Duodenal mucosa (tissue), 2 donors: ENCODE results near the gene C3orf18.
A peak's percentile ranks its signal among the peaks of the same experiment; 100 is the strongest.

ENCODE experiments used
- H3K27ac ChIP-seq: one replicate; pipeline ENCODE4 v1.7.0; 2013; ENCODE audit warnings: low read depth, low read length
- H3K27me3 ChIP-seq, 2 donors: one replicate each; pipeline ENCODE4 v1.7.0; 2013; ENCODE audit warnings: low read length in 2 of 2, control low read depth in 1 of 2; ENCODE audit not compliant: insufficient read depth in 2 of 2, control insufficient read depth in 1 of 2
- H3K36me3 ChIP-seq, 2 donors: one replicate each; pipeline ENCODE4 v1.7.0; 2013; ENCODE audit warnings: low read length in 2 of 2, control low read depth in 1 of 2; ENCODE audit not compliant: insufficient read depth in 2 of 2, control insufficient read depth in 1 of 2
- H3K4me1 ChIP-seq, 2 donors: one replicate each; pipeline ENCODE4 v1.7.0; 2013; ENCODE audit warnings: low read length in 2 of 2, control low read depth in 1 of 2; ENCODE audit not compliant: insufficient read depth in 2 of 2, control insufficient read depth in 1 of 2
- H3K4me3 ChIP-seq, 2 donors: one replicate each; pipeline ENCODE4 v1.7.0; 2013; ENCODE audit warnings: low read length in 2 of 2, low read depth in 1 of 2
- H3K9ac ChIP-seq, 2 donors: one replicate each; pipeline ENCODE4 v1.7.0; 2013; ENCODE audit warnings: low read length in 2 of 2, low read depth in 1 of 2
- H3K9me3 ChIP-seq, 2 donors: one replicate each; pipeline ENCODE4 v1.7.0; 2013; ENCODE audit warnings: low read length in 2 of 2, control low read depth in 1 of 2; ENCODE audit not compliant: control insufficient read depth in 1 of 2

The C3orf18 gene

DNA sequence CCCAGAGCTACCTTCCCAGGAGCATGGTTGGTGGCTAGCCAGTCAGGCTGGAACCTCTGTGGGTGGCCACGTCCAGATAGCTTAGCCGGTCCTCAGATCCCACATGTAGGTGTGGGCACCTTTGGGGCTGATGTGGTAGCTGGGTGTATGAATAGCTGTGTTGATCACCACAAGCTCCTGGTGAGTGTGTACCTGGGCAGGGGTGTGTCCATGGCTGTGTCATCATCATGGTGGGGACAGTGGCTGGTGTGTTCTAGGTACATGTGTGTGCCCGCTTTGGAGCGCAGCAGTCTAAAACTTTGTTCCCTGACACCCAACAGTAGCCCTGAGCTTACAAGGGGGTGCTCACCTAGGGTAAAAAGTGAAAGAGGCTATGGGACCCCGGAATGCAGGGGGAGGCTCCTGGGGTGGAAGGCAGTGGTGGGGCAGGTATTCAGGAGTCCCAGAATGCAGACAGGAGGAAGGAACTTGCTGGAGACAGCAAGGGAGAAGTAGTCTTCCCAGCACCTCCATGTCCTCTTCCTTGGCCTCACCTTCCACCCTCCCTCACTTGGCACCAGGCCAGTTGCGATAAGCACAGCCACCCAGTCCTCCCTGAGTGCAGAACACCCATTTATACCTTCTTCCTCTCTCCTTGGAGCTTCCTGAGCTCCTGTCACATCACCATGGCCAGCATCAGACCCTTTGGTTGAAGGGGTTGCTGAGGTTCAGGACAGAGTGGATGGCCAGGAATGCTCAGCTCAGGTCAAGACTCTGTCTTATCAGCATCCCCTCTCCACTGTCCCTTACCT lies 42.8 kb upstream of the C3orf18 start:
- Histone ChIP-seq H3K4me3 (peak overlapping the region; percentile 89 to 92), H3K27me3 (no peaks in the 10 kb centered on the region), H3K9ac (peak overlapping the region; percentile 88 to 97), H3K36me3 (peaks cover 24 to 34% of the 10 kb centered on the region in 2 donors), H3K27ac (peak overlapping the region; percentile 89), H3K4me1 (peaks cover 62 to 70% of the 10 kb centered on the region in 2 donors), H3K9me3 (no peaks in the 10 kb centered on the region)

DNA sequence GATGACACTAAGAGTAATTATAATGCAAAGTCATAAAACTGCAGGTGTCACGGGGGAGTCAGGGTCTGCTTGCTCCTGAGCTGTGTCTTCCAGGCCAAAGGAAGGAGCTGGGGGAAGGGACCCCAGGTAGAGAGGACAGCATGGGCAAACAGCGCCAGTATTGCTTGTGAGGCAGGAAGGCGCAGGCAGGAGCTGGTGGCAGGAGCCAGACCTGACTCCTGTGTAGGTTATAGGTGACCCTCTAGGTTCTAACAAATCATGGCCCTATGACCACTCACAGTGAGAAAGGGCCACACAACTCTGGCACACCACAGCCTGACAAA lies 42.2 kb upstream of the C3orf18 start:
- Histone ChIP-seq H3K9ac (peak overlapping the region; percentile 88 to 97), H3K4me3 (peak overlapping the region; percentile 89 to 92), H3K36me3 (peaks cover 28 to 40% of the 10 kb centered on the region in 2 donors), H3K27ac (peak overlapping the region; percentile 37), H3K4me1 (peaks cover 67 to 74% of the 10 kb centered on the region in 2 donors), H3K9me3 (no peaks in the 10 kb centered on the region), H3K27me3 (no peaks in the 10 kb centered on the region)

DNA sequence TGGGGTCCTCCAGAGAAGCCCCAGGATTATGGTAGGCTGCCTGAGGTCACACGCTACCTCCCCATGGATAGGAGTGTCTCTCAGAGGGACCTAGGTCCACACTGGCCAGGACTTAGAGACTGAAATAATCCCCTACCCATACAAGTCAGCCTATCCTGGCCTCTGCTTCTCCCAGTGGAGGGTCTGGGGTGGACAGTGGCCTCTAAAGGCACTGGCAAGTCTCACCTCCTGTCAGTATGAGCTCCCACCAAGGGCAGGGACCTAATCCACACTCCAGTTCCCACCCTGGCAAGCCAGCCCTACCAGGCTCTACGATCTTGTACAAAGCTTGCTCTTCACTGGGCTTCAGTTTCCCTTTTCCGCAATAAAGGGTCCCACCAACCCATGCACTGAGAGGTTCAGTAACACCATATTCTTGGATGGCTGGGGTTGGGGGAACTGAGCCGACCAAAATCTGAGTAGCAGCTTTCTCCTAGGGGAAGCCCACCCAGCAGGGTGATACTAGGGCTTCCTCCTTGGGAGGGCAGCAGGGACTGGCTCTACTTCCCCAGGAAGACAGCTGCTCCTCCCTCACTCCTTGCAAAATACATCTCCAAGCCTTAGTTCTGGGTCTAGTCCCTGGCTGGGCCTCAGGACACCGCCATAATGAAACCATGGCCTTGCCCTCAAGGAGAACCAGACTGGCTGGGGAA lies 41.7 kb upstream of the C3orf18 start:
- Histone ChIP-seq H3K36me3 (peaks cover 32 to 44% of the 10 kb centered on the region in 2 donors), H3K4me3 (peak overlapping the region; percentile 89 to 92), H3K27me3 (no peaks in the 10 kb centered on the region), H3K9me3 (no peaks in the 10 kb centered on the region), H3K9ac (peak overlapping the region; percentile 88 to 97), H3K27ac (peak overlapping the region; percentile 37), H3K4me1 (peaks cover 71 to 77% of the 10 kb centered on the region in 2 donors)

DNA sequence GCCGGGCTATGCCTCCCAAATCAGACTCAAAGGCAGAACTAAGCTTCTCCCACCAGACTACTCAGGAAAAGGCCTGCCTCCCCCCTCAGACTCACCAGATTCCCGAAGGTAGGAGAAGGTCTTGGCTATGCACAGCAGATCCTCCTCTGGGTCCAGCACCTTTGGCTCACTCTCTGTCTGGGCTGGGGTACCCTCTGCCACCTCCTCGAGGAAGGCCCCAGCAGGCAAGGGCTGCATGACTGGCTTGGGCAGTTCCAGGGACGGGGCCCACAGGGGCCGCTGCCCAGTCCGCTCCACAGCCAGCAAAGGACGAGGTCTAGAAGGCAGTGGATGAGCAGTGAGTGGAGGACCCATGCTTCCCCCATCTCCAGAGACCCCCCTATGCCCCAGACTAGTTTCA lies 40.7 kb upstream of the C3orf18 start:
- no peaks in the 10 kb centered on the region for H3K9me3 ChIP-seq
- H3K27me3 ChIP-seq, result no peaks in the 10 kb centered on the region
- H3K9ac ChIP-seq, result peak overlapping the region; percentile 26 to 88
- peak overlapping the region; percentile 89 to 92 for H3K4me3 ChIP-seq
- peaks cover 71 to 78% of the 10 kb centered on the region in 2 donors for H3K4me1 ChIP-seq
- H3K27ac ChIP-seq, result no peak overlapping the region
- H3K36me3 ChIP-seq, result peaks cover 32 to 47% of the 10 kb centered on the region in 2 donors

DNA sequence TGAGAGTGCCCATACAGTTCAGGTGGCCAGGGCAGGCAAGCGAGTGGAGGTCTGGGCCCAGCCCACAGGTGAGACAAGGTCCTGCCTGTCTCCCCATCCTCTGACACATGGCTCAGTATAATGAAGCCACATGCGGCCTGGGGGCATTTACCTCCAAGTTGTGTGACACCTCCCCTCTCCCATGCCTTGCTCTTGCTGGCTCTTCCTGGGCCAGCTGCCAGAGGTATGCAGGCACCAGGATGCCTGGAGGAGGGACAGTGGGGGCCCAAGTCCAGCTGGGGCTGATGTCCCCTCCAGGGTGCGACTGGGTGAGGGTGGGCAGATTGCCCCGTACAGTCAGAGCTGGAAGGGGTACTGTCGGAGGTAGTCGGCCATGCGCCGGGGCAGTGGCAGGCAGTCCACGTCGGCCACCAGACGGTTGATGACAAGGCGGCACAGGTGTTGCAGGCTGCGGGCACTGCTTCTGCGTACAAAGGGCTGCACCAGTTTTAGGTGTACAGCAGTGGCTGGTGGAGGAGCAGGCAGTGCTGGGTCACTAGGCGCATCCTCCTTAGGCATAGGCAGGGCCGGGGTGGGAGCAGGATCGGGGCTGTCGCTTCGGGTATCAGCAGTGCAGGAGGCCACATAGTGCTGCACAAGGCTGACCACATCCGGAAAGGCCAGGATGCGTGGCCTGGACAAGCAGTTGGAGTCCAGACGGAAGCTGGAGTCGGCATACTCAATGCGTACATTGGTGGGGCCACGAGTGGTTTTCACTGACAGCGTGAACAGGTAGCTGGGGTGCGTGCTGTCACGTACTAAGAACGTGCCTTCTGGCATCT lies 39.9 kb upstream of the C3orf18 start:
- Histone ChIP-seq H3K9me3 (no peaks in the 10 kb centered on the region), H3K4me1 (peaks cover 73 to 79% of the 10 kb centered on the region in 2 donors), H3K4me3 (peak overlapping the region in 1 of 2 donors; percentile 92), H3K36me3 (peaks cover 32 to 47% of the 10 kb centered on the region in 2 donors), H3K9ac (peak overlapping the region in 1 of 2 donors; percentile 30), H3K27me3 (no peaks in the 10 kb centered on the region), H3K27ac (no peak overlapping the region)

DNA sequence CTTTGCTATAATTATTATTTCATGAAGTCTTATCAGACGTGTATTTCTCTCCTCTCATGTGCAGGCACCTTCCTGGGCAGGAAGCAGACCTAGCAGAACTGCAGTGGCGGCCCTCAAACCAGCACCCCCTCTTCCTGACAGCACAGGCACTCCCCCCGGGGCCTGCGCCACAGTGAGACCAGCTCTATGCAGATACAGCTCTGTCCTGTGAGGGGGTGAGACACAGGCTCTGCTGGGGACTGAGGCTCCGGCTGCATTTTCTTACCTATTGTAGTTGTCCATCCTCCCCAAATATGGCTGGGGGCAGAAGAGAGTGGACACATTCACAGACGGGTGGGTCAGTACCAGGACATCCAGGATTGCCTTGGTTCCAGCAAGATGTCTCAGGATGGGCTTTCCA lies 39.0 kb upstream of the C3orf18 start:
- Histone ChIP-seq H3K4me3 (peak overlapping the region in 1 of 2 donors; percentile 92), H3K9me3 (no peaks in the 10 kb centered on the region), H3K27me3 (no peaks in the 10 kb centered on the region), H3K36me3 (peaks cover 32 to 47% of the 10 kb centered on the region in 2 donors), H3K9ac (peak overlapping the region in 1 of 2 donors; percentile 5), H3K27ac (no peak overlapping the region), H3K4me1 (peaks cover 80 to 87% of the 10 kb centered on the region in 2 donors)

DNA sequence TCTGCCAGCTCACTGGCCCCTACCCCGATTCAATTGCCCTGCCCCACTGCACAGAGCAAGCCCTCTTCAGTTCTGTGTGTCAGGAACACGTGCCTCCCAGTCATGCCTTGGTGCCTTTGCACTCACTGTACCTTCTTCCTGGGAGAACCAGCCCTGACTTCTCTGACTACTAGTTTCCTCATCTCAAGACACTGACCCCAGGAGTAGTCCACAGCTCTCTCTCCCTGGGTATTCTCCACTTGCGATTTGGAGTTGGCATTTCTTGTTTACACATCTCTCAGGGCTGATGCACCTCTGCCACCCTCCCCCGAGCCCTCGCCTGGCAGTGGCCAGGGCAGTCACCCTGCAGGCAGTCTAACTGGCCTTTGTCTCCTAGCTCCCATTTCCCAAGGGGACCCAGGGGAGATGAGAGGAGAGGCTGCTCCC lies 38.4 kb upstream of the C3orf18 start:
- Histone ChIP-seq H3K4me3 (peak overlapping the region in 1 of 2 donors; percentile 11), H3K36me3 (peaks cover 32 to 47% of the 10 kb centered on the region in 2 donors), H3K27me3 (no peaks in the 10 kb centered on the region), H3K27ac (no peak overlapping the region), H3K9me3 (no peaks in the 10 kb centered on the region), H3K9ac (peak overlapping the region in 1 of 2 donors; percentile 5), H3K4me1 (peaks cover 86 to 91% of the 10 kb centered on the region in 2 donors)

DNA sequence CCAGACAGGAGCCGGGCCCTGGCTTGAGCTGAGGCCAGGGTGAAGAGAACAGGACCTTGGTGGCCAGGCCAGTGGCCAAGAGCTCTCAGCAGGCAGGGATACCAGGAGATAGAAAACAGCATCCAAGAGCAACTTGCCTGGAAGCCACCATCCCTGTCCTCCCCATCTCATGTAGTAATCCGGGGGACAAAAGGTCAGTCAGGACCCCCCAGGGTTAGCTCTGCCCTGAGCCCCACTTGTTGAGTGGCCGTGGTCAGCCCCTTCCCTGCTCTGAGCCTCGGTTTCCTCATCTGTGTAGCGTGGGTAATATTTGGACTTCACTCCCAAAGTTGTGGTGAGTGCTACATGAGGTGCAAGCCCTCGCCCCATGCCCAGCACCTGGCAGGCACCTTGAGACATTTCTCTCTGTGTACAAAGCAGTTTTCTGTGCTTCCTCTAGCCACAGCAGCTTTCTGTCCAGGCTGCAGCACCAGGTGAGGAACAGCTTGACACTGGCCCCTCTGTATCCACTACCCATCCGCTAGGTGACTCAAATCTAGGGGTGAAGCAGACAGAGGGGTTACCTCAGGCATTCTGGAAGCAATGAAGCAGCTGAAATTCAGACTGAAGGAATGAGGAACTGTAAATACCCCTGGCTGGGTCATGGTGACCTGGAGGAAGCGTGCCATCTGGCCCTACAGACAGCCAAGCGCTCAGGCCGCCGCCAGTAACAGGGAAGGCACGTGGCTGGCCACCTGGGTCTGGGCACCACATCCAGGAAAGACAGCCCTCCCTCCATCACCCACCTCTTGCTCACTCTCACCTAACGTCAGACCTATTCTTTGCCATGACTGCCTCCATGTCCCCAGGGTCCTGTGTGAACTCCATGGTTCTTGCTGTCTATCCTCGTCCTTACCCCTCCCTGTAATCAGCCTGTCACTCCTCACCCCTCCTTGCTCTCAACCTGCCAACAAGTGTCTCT lies 37.4 kb upstream of the C3orf18 start:
- Histone ChIP-seq H3K4me1 (peaks cover 86 to 91% of the 10 kb centered on the region in 2 donors), H3K36me3 (peaks cover 31 to 44% of the 10 kb centered on the region in 2 donors), H3K27me3 (no peaks in the 10 kb centered on the region), H3K4me3 (no peak overlapping the region), H3K9ac (no peak overlapping the region), H3K27ac (peak overlapping the region; percentile 15), H3K9me3 (no peaks in the 10 kb centered on the region)

DNA sequence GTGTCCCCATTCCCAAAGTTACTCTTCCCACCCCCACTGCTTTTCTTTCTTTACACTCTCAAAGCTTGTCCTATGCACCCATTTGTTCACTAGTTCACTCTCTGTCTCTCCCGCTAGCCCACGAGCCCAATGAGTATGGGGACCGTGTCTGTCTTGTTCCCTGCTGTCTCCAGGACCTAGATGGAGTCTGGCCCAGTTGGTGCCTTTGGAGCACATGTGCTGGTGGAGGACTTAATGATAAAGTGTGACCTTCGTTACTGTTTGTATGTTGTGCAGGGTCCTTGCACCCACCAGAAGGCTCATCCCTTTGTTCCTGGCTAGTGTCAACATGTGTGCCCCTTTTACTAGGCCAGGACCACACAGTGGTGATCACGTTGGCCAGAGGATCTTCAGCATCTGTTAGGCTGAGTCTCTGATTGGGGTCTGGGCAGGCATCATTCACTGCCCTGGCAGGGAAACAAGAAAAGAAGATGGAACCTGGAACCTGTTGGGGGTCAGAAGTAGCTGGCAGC lies 36.6 kb upstream of the C3orf18 start:
- Histone ChIP-seq H3K36me3 (peaks cover 26 to 43% of the 10 kb centered on the region in 2 donors), H3K9me3 (no peaks in the 10 kb centered on the region), H3K27me3 (no peaks in the 10 kb centered on the region), H3K27ac (peak overlapping the region; percentile 15), H3K4me3 (no peak overlapping the region), H3K4me1 (peaks cover 84% of the 10 kb centered on the region in 2 donors), H3K9ac (no peak overlapping the region)
